B cell (primary cell): Measurements from ENCODE around the gene HDAC5. TPM values are rescaled to one million over a fixed set of nuclear protein-coding genes. Genes with fewer than 3 reads are reported as not detected.

Experiments used
- ATAC-seq: fragments of 200-7000 bp; cut with Tn5 transposase; one replicate; pipeline ENCODE4 v1.10.0; 2021; ENCODE audit warnings: low read depth, mild to moderate bottlenecking, moderate number of reproducible peaks, moderate library complexity
- CTCF ChIA-PET: fragments of 350-600 bp; sonication (Branson Sonifier 250); formaldehyde crosslinking; loops from one replicate; lab custom pipeline; 2021; ENCODE audit warnings: antibody characterized with exemption, inconsistent platforms; lab: Charles Lee
- POLR2A ChIA-PET: fragments of 350-600 bp; sonication (Branson Sonifier 250); formaldehyde crosslinking; loops from one replicate; lab custom pipeline; 2021; ENCODE audit warnings: antibody characterized with exemption; lab: Charles Lee
- DNase-seq: peaks from one replicate; pipeline ENCODE4 v3.0.0; 2013
- H2AFZ ChIP-seq: 2 replicates; pipeline ENCODE4 v1.6.1; 2012; ENCODE audit warnings: mild to moderate bottlenecking, low read depth, low read length; ENCODE audit not compliant: insufficient read depth, poor library complexity, severe bottlenecking
- H3K27ac ChIP-seq, 2 donors: 1 replicate in 1 of 2; 2 replicates in 1 of 2; pipeline ENCODE4 v1.5.1; 2012 to 2013; ENCODE audit warnings: low read length in 2 of 2, mild to moderate bottlenecking in 2 of 2, moderate library complexity in 1 of 2
- H3K27me3 ChIP-seq, 4 experiments: fragments of 200-600 bp in 1 of 4; sonication (generic) in 1 of 4; replicated peaks in 1 of 4; 1 replicate in 2 of 4; 2 replicates in 2 of 4; pipeline versions ENCODE4 v1.6.1 to v1.7.0; 2013 to 2016; ENCODE audit warnings: low read length in 3 of 4, mild to moderate bottlenecking in 2 of 4, mixed read lengths in 1 of 4, moderate library complexity in 1 of 4; ENCODE audit not compliant: insufficient read depth in 4 of 4, control insufficient read depth in 3 of 4; ENCODE audit errors: control extremely low read depth in 1 of 4
- H3K36me3 ChIP-seq, 2 experiments: replicated peaks in 1 of 2; 1 replicate in 1 of 2; 2 replicates in 1 of 2; pipeline versions ENCODE4 v1.6.1 to v1.7.1; 2013; ENCODE audit warnings: low read length in 1 of 2; ENCODE audit not compliant: insufficient read depth in 2 of 2, control insufficient read depth in 1 of 2; ENCODE audit errors: control extremely low read depth in 1 of 2, extremely low read depth in 1 of 2
- H3K4me1 ChIP-seq, 2 donors: fragments of 200-600 bp in 1 of 2; sonication (generic) in 1 of 2; 1 replicate in 1 of 2; 2 replicates in 1 of 2; pipeline versions ENCODE4 v1.5.1 to v1.6.1; 2013 to 2017; ENCODE audit warnings: low read length in 2 of 2; ENCODE audit not compliant: control insufficient read depth in 2 of 2, insufficient read depth in 2 of 2
- H3K4me2 ChIP-seq: replicated peaks from 2 replicates; pipeline ENCODE3; 2012; ENCODE audit warnings: mild to moderate bottlenecking, low read depth, low read length; ENCODE audit not compliant: poor library complexity, severe bottlenecking
- H3K4me3 ChIP-seq, 5 experiments: fragments of 200-600 bp in 1 of 5; sonication (generic) in 1 of 5; 1 replicate in 3 of 5; 2 replicates in 2 of 5; pipeline versions ENCODE4 v1.5.1 to v1.7.0; 2011 to 2016; ENCODE audit warnings: low read length in 4 of 5, mild to moderate bottlenecking in 4 of 5, low read depth in 2 of 5, control low read depth in 1 of 5, moderate library complexity in 1 of 5; ENCODE audit not compliant: insufficient read depth in 1 of 5; ENCODE audit errors: control extremely low read depth in 1 of 5, extremely low read depth in 1 of 5
- H3K79me2 ChIP-seq: fragments of 200-600 bp; sonication (generic); one replicate; pipeline ENCODE4 v1.6.0; 2016; ENCODE audit warnings: low read length; ENCODE audit not compliant: control insufficient read depth, insufficient read depth
- H3K9ac ChIP-seq: fragments of 200-600 bp; sonication (generic); 2 replicates; pipeline ENCODE4 v1.6.1; 2017; ENCODE audit warnings: mild to moderate bottlenecking, low read length, moderate library complexity
- H3K9me3 ChIP-seq, 3 donors: one replicate each; pipeline versions ENCODE4 v1.6.1 to v1.7.1; 2013; ENCODE audit warnings: low read length in 2 of 3; ENCODE audit not compliant: control insufficient read depth in 2 of 3, insufficient read depth in 1 of 3; ENCODE audit errors: control extremely low read depth in 1 of 3
- H4K20me1 ChIP-seq: 2 replicates; pipeline ENCODE4 v1.6.0; 2012; ENCODE audit warnings: mild to moderate bottlenecking, low read length; ENCODE audit not compliant: insufficient read depth, control insufficient read depth, poor library complexity, severe bottlenecking
- H3K27ac Mint-ChIP-seq: one replicate; pipeline ENCODE4 v1.8.0; 2021; ENCODE audit warnings: mixed read lengths
- H3K27me3 Mint-ChIP-seq: one replicate; pipeline ENCODE4 v1.8.0; 2021; ENCODE audit warnings: mixed read lengths
- H3K4me1 Mint-ChIP-seq: one replicate; pipeline ENCODE4 v1.8.0; 2021; ENCODE audit warnings: mixed read lengths
- H3K4me3 Mint-ChIP-seq: one replicate; pipeline ENCODE4 v1.8.0; 2021; ENCODE audit warnings: mixed read lengths
- H3K9me3 Mint-ChIP-seq: one replicate; pipeline ENCODE4 v1.8.0; 2022; ENCODE audit warnings: mixed read lengths; ENCODE audit not compliant: insufficient read depth
- CTCF ChIP-seq: fragments of 200-600 bp; IDR thresholded peaks from one replicate; pipeline ENCODE4 v1.8.0; 2022; ENCODE audit warnings: antibody characterized with exemption, mild to moderate bottlenecking
- EZH2 ChIP-seq: IDR thresholded peaks from 2 replicates; pipeline ENCODE4 v1.6.1; 2012; ENCODE audit warnings: borderline replicate concordance, low read depth, mild to moderate bottlenecking, moderate library complexity, low read length; ENCODE audit not compliant: insufficient read depth, poor library complexity, severe bottlenecking
- WGBS: methylation state at CpG from one replicate; pipeline ENCODE4 v1.1.5; 2013; ENCODE audit warnings: missing lambda C conversion rate; ENCODE audit not compliant: insufficient coverage; 5-methylcytosine and 5-hydroxymethylcytosine counted together
- intact Hi-C: fragments of 100-400 bp; cut with micrococcal nuclease; formaldehyde crosslinking; loops from one replicate; pipeline ENCODE4 v1.10.0; 2022
- polyA minus RNA-seq: library from RNA; depleted of rRNA, polyadenylated mRNA; stranded (reverse); fragments of >200 nt; gene quantifications from 2 replicates; pipeline ENCODE4 v1.2.3, GENCODE V29; 2012
- polyA plus RNA-seq: library from polyadenylated mRNA; depleted of rRNA; stranded (reverse); fragments of >200 nt; gene quantifications from 2 replicates; pipeline ENCODE4 v1.2.3, GENCODE V29; 2012
- total RNA-seq, 2 donors: library from RNA; stranded (reverse); fragments of 120-200 nt in 1 of 2; gene quantifications; 1 replicate in 1 of 2; 2 replicates in 1 of 2; pipeline versions ENCODE4 v1.2.3 to v1.2.4, GENCODE V29; 2013 to 2022

Gene HDAC5
- total RNA-seq (104 and 113 TPM in 2 replicates), polyA plus RNA-seq (99.8 and 107 TPM in 2 replicates), polyA minus RNA-seq (183 and 236 TPM in 2 replicates)
- total RNA-seq (2013): 56.4 TPM

GRCh38 chr17:44123356-44124117 is at the start of gene HDAC5:
TSS of gene HDAC5 (minus strand) at chr17:44123641. CDS start at chr17:44117515, 6,126 bp downstream.
- Mint-ChIP-seq H3K9me3 (no peaks in the 10 kb centered on the region), H3K27ac (peak within 1 kb of the TSS; percentile 99), H3K27me3 (no peaks in the 10 kb centered on the region), H3K4me1 (peaks cover 45% of the 10 kb centered on the region), H3K4me3 (peak within 1 kb of the TSS; percentile 95)
- H2AFZ ChIP-seq: peak within 1 kb of the TSS; percentile 93
- intact Hi-C loops: loop anchor here (1.0 kb wide), 3 partner anchors 18 to 63 kb away; partner anchors contain the start of genes G6PC3, HROB and TMUB2
- H3K79me2 ChIP-seq: peaks cover 64% of the 10 kb centered on the region
- peak; percentile 95 for DNase-seq
- peak within 1 kb of the TSS; percentile 91 for H3K9ac ChIP-seq
- no peaks in the 10 kb centered on the region for H3K27me3 ChIP-seq
- peak; percentile 97 for ATAC-seq
- H3K9me3 ChIP-seq: no peaks in the 10 kb centered on the region
- WGBS: under 1% methylated on average over 54 of the region's 78 CpGs
- peak within 1 kb of the TSS; percentile 99 for H3K4me2 ChIP-seq
- H3K4me1 ChIP-seq: peaks cover 18 to 26% of the 10 kb centered on the region in 2 donors
- H3K27ac ChIP-seq: peak within 1 kb of the TSS; percentile 43 to 90
- peaks cover 0 to 1% of the 10 kb centered on the region in 2 experiments for H3K36me3 ChIP-seq
- TF ChIP-seq CTCF (peak; percentile 76), EZH2 (no peak)
- peak within 1 kb of the TSS; percentile 71 to 98 (median 85) for H3K4me3 ChIP-seq
- H4K20me1 ChIP-seq: peaks cover 41% of the 10 kb centered on the region
- ChIA-PET CTCF (interaction anchor here (0.7 to 2.2 kb wide), 22 partner anchors 11 to 240 kb away, joined by 3 to 16 read pairs (median 5); partner anchors contain the start of genes FAM171A2, G6PC3, GRN and HROB), POLR2A (interaction anchor here (0.5 to 1.6 kb wide), 12 partner anchors 9 to 446 kb away, joined by 3 to 11 read pairs (median 4); partner anchors contain the start of genes G6PC3, GRN, TMEM101 and TMUB2)
